Measurements from ENCODE around the gene LIMS3.
"Not testable (repeated sequence)": the region's sequence is repeated elsewhere in the genome, so short reads cannot be mapped to it uniquely, and the experiment has no call there.

GRCh38 chr2:109966107-109966736, 67.7 kb downstream of the LIMS3 start:
- TF ChIP-seq CTCF, POLR2A, POLR2AphosphoS5, EP300 (IDR thresholded peaks at IDR 0.05): not testable (repeated sequence)
